OCI-LY7 (cell line): Measurements from ENCODE around the gene FLVCR2. TPM values are rescaled to one million over a fixed set of nuclear protein-coding genes. Genes with fewer than 3 reads are reported as not detected.

Experiments
- BruUV-seq: library from RNA; stranded (reverse); fragments of 400-500 nt; replicated peaks from 2 replicates; lab custom pipeline; 2021; lab: Mats Ljungman, UMichigan
- CTCF ChIA-PET: fragments of 300-600 bp; sonication (Branson Sonifier 250); formaldehyde crosslinking; loops from one replicate; lab custom pipeline; 2022; ENCODE audit warnings: antibody characterized with exemption; ENCODE audit not compliant: unreplicated experiment; lab: Charles Lee
- POLR2A ChIA-PET: fragments of 300-600 bp; sonication (Branson Sonifier 250); formaldehyde crosslinking; loops from one replicate; lab custom pipeline; 2022; ENCODE audit warnings: antibody characterized with exemption; lab: Charles Lee
- DNase-seq: peaks from one replicate; pipeline ENCODE4 v3.0.0-alpha.2; 2015; ENCODE audit warnings: low spot score
- H2AFZ ChIP-seq: fragments of 200-600 bp; sonication (generic), shearing (Covaris generic); 2 replicates; pipeline ENCODE4 v1.6.1; 2014; ENCODE audit warnings: mild to moderate bottlenecking, antibody characterized with exemption, low read length, moderate library complexity
- H3K27ac ChIP-seq: fragments of 200-600 bp; sonication (generic); 2 replicates; pipeline ENCODE4 v1.5.1; 2014; ENCODE audit warnings: mixed run types, low read depth, mild to moderate bottlenecking, moderate library complexity, low read length, inconsistent platforms; ENCODE audit not compliant: poor library complexity, severe bottlenecking
- H3K36me3 ChIP-seq: fragments of 200-600 bp; sonication (generic); 2 replicates; pipeline ENCODE4 v1.6.1; 2014; ENCODE audit warnings: mild to moderate bottlenecking, antibody characterized with exemption, low read length, moderate library complexity, mixed read lengths; ENCODE audit not compliant: insufficient read depth
- H3K4me1 ChIP-seq: fragments of 200-600 bp; sonication (generic); 2 replicates; pipeline ENCODE4 v1.5.1; 2014; ENCODE audit warnings: mild to moderate bottlenecking, low read length; ENCODE audit not compliant: insufficient read depth, poor library complexity, severe bottlenecking
- H3K4me2 ChIP-seq: fragments of 200-600 bp; sonication (generic); 2 replicates; pipeline ENCODE4 v1.6.1; 2014; ENCODE audit warnings: mild to moderate bottlenecking, low read length
- H3K4me3 ChIP-seq: fragments of 200-600 bp; sonication (generic); 2 replicates; pipeline ENCODE4 v1.5.1; 2014; ENCODE audit warnings: mild to moderate bottlenecking, low read depth, low read length; ENCODE audit not compliant: poor library complexity, severe bottlenecking
- H3K79me2 ChIP-seq: fragments of 200-600 bp; sonication (generic); 2 replicates; pipeline ENCODE4 v1.6.1; 2016; ENCODE audit warnings: low read depth, mild to moderate bottlenecking, low read length, moderate library complexity, mixed read lengths; ENCODE audit not compliant: insufficient read depth
- H3K9me2 ChIP-seq: fragments of 200-600 bp; sonication (generic); 2 replicates; pipeline ENCODE4 v1.6.1; 2016; ENCODE audit warnings: mild to moderate bottlenecking, low read length, mixed read lengths; ENCODE audit not compliant: insufficient read depth
- H3K9me3 ChIP-seq: fragments of 200-600 bp; sonication (generic); 2 replicates; pipeline ENCODE4 v1.6.1; 2014; ENCODE audit warnings: mild to moderate bottlenecking, mixed run types, low read length, mixed read lengths
- H4K20me1 ChIP-seq: fragments of 200-600 bp; sonication (generic); 2 replicates; pipeline ENCODE4 v1.6.1; 2014; ENCODE audit warnings: mild to moderate bottlenecking, antibody characterized with exemption, low read length, moderate library complexity, mixed read lengths; ENCODE audit not compliant: insufficient read depth
- EZH2phosphoT487 ChIP-seq: fragments of 200-600 bp; sonication (generic); IDR thresholded peaks from 2 replicates; pipeline ENCODE4 v1.6.1; 2018; ENCODE audit warnings: low read depth, borderline replicate concordance, mild to moderate bottlenecking, mixed run types, antibody characterized with exemption, low read length, moderate library complexity, mixed read lengths
- intact Hi-C: fragments of 100-400 bp; cut with micrococcal nuclease; formaldehyde crosslinking; loops from one replicate; pipeline ENCODE4 v1.10.0; 2022; ENCODE audit not compliant: unreplicated experiment
- total RNA-seq, 2 experiments: library from RNA; depleted of rRNA in 1 of 2; stranded (reverse); fragments of >200 nt in 1 of 2; shearing (Covaris generic) in 1 of 2; gene quantifications; 2 replicates each; pipeline ENCODE4 v1.2.3, GENCODE V29; 2014 to 2022
- TF ChIP-seq, protein P1 (sequence below): fragments of 200-600 bp; sonication (generic); conservative IDR thresholded peaks from 2 replicates; pipeline ENCODE4 v1.5.1; 2014; ENCODE audit warnings: mild to moderate bottlenecking, antibody characterized with exemption, low read length, moderate library complexity, mixed read lengths

Gene FLVCR2
- total RNA-seq, 2 experiments from 2014 or later = not detected

DNA sequence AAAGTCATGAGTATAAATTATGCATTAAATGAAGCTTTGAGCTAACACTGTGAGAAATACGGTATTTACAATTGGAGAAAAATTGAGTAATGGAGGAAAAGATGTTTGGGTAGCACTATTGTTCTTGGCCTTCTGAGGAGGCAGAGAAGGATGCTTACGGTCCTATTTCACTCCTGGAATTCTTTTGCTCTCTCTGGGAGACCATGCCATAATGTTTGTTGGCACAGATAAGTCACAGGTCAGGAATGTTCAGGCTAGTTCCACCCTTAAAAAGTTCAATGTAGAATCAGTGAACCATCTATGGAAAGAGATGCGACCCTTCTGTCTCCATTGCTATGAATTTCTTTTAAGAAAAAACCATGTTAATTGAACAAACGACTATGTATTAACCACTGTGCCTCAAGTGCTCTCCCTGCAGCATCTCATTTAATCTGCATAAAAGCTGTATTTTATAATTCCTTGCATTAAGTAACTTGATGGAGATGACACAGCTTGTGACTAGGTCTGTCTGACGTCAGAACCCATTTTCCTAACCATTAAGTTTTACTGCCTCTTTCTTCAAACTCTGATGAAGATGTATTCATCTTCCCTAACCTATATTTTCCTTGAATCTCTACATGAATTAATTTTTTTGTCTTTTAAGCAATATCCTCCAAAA lies 46.6 kb upstream of the FLVCR2 start:
- TF ChIP-seq EZH2phosphoT487 = no peak
- TF ChIP-seq, protein P1, sequence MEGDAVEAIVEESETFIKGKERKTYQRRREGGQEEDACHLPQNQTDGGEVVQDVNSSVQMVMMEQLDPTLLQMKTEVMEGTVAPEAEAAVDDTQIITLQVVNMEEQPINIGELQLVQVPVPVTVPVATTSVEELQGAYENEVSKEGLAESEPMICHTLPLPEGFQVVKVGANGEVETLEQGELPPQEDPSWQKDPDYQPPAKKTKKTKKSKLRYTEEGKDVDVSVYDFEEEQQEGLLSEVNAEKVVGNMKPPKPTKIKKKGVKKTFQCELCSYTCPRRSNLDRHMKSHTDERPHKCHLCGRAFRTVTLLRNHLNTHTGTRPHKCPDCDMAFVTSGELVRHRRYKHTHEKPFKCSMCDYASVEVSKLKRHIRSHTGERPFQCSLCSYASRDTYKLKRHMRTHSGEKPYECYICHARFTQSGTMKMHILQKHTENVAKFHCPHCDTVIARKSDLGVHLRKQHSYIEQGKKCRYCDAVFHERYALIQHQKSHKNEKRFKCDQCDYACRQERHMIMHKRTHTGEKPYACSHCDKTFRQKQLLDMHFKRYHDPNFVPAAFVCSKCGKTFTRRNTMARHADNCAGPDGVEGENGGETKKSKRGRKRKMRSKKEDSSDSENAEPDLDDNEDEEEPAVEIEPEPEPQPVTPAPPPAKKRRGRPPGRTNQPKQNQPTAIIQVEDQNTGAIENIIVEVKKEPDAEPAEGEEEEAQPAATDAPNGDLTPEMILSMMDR = no peak
- ChIA-PET CTCF (interaction anchor here (0.6 kb wide), 1 partner anchor 46 kb away, joined by 3 read pairs; no protein-coding TSS in a partner anchor), POLR2A (no interaction called here)
- no peak overlapping the region for H3K27ac ChIP-seq
- H3K4me3 ChIP-seq = no peak overlapping the region
- H3K4me1 ChIP-seq = no peaks in the 10 kb centered on the region
- DNase-seq = no peak
- no peak overlapping the region for H2AFZ ChIP-seq
- H4K20me1 ChIP-seq = no peaks in the 10 kb centered on the region; the same call in 1 of the 2 replicates
- H3K9me2 ChIP-seq = no peaks in the 10 kb centered on the region
- no peak overlapping the region for H3K4me2 ChIP-seq
- no peaks in the 10 kb centered on the region for H3K79me2 ChIP-seq
- intact Hi-C loops = no loop called here
- H3K9me3 ChIP-seq = no peaks in the 10 kb centered on the region
- no peaks in the 10 kb centered on the region for H3K36me3 ChIP-seq
- no TSS peak for BruUV-seq

DNA sequence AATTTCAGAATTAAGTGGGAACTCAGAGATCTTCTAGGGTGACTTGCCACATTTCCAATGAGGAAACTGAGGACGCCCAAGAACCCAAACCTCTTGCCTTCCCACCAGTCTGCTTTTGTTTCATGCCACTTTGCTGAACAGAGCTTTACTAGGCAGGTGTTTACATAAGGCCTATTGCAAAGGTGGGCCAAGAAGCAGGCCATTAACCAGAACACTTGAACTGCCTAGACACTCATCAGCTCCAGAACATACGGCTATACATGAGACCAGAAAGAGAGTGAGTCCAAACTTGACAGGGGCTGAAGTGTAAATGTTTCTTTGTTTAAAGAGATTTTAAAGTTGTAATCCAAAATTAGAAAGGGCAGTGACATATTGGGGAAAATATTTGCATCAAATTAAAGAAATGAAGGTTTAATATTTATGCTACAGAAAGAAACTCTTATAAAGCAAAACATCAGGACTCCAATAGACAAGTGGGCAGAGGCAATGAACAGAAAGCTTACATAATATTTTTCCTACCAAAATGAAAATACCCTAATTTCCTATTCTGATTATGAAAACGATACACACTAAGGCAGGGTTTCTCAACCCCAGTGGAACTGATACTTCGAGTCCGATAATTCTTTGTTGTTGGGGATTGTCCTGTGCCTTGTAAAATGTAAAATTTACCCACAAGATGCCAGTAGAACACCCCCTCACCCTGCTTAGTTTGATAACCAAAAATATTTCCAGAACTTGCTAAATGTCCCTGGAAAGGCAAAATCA lies 44.4 kb upstream of the FLVCR2 start:
- no peaks in the 10 kb centered on the region for H3K4me1 ChIP-seq
- TF ChIP-seq EZH2phosphoT487 = no peak
- TF ChIP-seq, protein P1 = no peak
- H3K36me3 ChIP-seq = no peaks in the 10 kb centered on the region
- no peak overlapping the region for H3K27ac ChIP-seq
- intact Hi-C loops = no loop called here
- POLR2A ChIA-PET = interaction anchor here (0.6 kb wide), 1 partner anchor 106 kb away, joined by 3 read pairs; no protein-coding TSS in a partner anchor
- H3K9me2 ChIP-seq = no peaks in the 10 kb centered on the region
- no TSS peak for BruUV-seq
- CTCF ChIA-PET = no interaction called here
- no peak overlapping the region for H3K4me3 ChIP-seq
- H4K20me1 ChIP-seq = no peaks in the 10 kb centered on the region; the same call in 1 of the 2 replicates
- no peaks in the 10 kb centered on the region for H3K79me2 ChIP-seq
- no peak for DNase-seq
- H3K4me2 ChIP-seq = no peak overlapping the region
- H2AFZ ChIP-seq = no peak overlapping the region
- no peaks in the 10 kb centered on the region for H3K9me3 ChIP-seq
